GM18499 (cell line): ENCODE data around the gene RFX3.
A peak's percentile ranks its signal among the peaks of the same experiment; 100 is the strongest.

Experiments
- ATAC-seq: cut with Tn5 transposase; IDR thresholded peaks from one replicate; pipeline ENCODE4 v1.9.1; 2021; ENCODE audit warnings: moderate number of reproducible peaks; ENCODE audit not compliant: insufficient read depth, unreplicated experiment

Gene RFX3

DNA sequence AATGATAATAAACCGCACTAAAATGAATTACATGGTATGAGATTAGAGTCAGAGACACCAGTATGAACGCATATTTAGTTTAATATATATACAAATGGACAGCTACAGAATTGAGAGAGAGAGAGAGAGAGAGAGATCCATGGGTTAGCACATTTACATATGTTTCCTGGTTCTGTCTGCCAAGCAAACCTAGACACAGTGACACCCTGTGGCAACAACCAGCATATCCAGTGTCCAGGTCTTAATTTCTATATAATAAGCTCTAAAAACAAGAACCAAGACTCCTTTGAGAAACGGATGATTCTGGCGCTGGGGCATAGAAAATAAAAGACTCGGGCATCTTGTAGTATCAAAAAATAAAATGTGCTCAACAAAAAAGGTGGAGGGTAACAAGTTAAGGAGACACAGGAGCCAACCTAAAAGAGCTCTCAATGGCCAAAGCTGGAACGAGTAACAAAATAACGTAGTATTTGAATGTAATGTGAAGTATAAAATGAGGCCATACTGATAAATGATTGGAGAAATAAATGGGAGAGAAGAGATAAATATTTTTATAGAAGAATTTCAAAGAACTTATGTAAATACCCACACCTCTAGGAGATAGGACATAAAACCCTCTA is 84.5 kb downstream of the RFX3 start:
- ATAC-seq, result peak; percentile 73

DNA sequence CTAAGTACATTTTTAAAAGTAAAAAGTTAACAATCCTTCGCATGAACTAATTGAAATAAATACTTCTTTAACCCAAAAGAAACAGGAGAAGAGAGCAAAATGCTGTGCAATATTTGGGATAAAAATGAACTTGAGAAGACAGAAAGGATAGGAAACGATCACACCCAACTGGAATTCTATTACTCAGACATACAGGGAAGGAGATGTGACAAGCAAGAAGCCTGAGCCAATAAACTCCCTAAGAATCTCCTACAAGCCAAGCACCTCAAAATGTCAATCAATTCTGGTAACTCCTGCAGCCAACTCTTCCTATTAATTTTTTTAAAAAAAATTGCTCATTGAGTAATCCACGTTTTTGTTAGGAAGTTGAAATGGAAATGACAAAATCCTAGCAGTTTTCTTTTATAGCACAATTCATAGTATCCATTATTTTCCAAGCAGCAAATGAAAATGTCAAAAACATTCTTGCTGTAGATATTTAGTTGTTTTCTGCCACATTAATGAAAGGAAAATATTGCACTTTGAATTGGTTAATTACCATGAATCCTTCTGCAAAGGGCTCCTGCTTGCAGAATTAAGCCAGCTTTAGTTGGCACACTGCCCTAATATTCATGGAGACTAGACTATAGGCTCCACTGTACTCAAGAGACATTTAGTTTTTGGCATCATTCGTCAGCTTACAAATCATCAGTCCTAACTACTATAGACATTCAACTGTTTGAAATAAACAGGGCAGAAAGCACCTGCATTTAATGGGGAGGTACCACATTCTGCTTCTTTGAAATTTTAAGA is 89.0 kb downstream of the RFX3 start:
- no peak for ATAC-seq

DNA sequence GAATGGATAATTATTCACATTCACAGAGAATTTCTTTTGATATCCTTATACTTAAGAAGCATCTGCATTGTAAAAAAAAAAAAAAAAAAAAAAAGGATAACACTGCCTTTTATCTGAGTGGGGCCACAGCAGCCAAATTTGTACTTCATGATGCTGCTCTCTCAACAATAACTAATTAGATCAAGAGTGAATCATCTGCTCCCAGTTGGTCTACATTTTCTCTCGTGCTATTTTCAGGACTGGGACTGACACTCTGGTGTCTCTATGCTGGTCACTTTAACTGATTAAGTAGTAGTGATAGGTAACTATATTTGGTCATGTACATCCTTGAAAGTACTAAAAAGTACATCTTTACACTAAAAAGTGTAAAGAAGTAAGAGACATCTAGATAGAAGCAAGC is 90.1 kb downstream of the RFX3 start:
- no peak for ATAC-seq

DNA sequence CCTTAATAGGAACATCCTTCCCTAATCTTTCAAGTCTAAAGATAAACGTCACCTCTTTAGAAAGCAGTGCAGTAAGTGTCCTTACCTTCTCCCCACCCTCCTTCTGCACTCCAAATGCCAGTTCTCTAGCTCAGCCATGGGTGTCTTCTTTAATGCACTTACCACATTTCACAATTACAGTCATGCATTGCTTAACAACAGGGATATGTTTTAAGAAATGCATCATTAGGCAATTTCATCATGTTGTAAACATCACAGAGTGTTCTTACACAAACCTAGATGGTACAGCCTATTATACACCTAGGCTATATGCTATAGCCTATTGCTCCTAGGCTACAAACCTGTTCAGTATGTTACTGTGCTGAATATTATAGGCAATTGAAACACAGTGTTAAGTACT is 91.2 kb downstream of the RFX3 start:
- ATAC-seq, result no peak

DNA sequence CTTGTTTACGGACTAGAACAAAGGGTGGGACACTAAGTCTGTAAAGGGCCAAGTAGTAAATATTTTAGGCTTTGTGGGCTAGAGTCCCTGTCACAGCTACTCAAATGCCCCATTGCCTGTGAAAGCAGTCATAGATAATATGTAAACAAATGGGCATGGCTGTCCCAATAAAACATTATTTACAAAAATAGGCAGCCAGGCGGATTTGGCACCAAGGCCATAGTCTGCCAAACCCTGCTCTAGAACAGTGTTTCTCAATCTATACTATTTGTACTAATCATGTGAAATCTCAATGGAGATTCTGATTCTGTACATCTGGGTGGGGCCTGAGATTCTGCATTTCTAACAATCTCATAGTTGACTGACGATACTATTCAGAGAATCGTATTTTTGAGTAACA is 92.0 kb downstream of the RFX3 start:
- no peak for ATAC-seq

DNA sequence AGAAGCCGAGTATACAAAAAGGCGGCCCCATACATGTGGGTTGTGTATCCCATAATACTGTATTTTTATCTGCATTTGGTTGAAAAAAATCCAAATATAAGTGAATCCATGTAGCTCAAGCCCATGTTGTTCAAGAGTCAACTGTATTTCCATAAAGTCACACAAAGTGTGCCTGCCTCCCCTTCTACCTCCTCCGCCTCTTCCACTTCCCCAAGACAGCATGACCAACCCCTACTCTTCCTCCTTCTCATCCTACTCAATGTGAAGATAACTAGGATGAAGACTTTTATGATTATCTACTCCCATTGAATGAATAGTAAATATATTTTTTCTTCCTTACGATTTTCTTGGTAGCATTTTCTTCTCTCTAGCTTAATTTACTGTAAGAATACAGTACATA is 92.7 kb downstream of the RFX3 start:
- ATAC-seq, result no peak

DNA sequence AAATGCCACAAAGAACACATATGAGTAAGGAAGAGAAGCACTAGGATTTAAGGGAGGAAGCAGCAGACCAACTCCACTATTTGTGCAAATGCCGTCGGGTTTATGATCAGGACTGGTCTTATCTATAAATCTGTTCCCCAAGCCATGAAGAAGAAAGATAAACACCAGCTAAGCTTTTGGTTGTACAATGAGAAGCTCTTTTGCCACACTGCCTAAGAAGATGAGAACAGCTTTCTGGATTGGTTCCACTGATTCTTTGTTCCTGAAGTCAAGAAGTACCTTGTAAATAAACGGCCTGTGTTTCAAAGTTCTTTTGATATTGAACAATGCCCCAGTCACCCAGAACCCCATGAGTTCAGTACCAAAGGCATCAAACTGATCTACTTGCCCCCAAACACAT is 93.9 kb downstream of the RFX3 start:
- ATAC-seq, result no peak

DNA sequence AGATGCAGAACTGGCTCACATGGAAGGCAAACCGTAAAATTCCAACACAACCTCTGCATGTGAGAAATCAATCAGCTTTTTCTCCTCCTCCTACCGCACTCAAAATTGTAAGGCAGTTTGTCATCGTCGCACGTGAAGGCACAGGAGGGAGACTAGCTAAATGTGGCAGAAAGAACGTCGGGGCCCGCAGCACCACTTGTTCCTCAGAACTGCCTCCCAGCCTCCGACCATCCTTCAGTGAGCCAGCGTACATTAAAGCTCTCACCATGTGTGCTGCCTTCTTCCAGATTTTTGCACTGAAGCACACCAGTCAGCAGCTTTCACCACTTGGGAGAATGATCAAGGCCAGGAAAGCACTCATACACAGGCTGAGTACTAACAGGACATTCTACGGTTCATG is 105.9 kb downstream of the RFX3 start:
- no peak for ATAC-seq

DNA sequence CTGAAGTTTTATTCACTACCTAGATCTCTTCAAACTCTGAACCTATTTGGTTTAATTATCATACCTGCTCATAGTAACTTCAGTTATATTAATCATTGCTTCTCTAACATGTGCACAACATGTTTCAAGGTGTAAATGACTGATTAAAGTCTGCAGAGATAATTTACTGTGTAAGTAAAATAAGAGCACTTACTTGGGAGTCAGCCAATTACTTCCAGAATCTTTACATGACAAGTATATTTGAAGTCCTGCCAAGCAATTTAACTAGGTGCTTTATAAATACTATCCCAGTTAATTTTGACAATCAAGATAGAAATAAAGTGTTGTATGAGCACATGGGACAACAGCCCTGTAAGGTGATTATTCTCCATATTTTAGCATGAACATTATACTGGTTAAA is 109.9 kb downstream of the RFX3 start:
- no peak for ATAC-seq

DNA sequence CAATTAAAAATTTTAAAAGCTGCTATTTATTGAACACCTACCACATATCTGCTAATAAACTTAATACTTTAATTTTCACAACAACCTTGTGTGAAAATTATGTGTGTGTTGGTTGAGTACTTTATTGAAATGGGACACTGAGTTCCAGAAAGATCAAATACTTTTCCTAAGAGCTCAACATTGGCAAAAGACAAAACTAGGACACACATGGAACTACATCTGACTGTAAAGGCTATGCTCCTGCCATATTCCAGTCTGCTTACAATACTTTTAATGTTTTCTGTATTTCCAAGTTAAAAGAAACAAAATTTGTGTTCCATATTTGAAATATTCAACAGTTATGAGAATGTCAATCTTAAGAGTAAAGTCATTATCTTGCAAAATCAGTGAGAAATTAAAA is 111.8 kb downstream of the RFX3 start:
- no peak for ATAC-seq

DNA sequence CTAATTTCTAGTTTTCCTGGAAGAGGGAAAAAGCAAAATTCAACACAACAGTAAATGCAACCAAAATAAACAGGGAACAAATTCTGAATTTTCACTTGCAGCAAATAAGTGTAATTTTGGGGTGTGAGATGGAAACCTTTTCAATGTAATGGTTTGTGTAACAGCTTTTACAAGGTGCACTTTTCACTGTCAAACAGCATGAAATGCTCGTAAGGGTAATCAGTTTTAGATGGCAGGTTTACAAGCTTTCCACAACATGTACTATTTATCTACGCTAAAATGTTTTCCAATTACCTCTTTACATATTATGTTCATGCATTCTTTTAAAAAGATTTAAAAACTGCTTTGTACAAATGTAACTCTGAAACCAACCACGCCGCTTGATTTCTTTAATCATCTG is 115.3 kb downstream of the RFX3 start:
- no peak for ATAC-seq

DNA sequence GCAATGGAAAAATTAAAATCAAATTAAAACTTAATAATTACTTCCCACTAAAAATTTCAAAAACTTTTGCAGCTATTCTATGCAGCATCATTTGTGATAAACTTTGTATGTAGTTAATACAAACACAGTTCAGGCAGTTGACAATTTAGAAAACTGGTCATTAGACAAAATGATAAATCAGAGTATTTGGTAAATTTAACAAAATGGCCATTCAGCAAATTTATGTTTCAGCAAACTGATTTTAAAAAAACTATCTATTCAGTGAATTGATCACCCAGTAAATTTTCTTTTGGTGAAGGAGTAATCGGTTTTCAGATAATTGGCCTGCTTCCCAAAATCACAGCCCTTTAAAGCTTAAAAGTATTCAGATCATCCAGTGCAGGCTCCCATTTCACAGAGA is 116.3 kb downstream of the RFX3 start:
- no peak for ATAC-seq

DNA sequence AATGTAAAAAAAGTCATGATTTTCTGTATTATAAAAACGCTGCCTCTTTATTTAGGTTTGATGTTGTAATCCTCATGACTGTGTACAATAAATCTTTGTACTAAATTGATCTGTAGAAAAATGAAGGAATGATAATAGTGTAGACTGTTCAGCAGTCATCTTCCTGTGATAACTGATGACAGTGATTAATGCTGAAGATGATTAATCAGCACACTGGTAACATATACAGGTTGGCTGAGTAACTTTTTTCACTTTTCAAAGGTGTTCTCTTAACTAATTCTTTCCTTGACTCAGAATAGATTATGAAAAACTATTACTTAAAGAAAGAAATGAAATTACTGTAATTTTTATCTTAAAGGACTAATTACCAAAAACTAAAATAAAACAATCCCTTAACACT is 122.5 kb downstream of the RFX3 start:
- ATAC-seq, result no peak

DNA sequence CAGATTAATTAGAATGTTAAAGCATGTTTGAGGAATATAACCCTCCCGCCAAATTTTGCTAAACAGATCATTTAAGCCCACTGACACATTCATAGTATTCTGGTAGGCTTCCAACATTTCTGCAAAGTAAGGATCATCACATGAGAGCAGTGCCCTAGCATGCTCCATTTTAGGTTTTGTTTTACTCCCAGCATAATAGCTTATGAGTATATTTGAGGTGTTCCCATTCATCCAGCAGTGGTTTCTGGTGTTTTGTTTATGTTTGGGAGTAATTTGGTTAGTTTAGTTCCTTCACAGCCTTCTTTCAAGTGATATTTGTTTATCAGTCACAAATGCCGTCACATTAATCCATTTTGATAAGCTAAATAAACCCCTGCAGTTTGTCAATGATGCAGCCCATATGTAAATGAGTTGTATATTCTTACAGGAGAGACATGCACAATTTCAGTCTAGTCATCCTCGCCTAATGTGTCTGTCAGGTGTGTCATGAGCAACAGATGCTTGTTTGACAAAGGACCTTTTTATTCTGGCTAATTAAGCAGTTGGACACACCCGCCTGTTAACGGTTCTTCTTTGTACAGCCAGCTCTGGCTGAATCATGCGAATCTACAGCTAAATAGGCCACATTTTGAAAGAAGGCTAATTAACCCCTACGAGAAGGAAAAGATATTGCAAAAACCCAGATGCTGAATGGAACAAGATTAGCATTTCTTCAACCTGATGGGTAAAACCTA is 124.4 kb downstream of the RFX3 start:
- no peak for ATAC-seq

DNA sequence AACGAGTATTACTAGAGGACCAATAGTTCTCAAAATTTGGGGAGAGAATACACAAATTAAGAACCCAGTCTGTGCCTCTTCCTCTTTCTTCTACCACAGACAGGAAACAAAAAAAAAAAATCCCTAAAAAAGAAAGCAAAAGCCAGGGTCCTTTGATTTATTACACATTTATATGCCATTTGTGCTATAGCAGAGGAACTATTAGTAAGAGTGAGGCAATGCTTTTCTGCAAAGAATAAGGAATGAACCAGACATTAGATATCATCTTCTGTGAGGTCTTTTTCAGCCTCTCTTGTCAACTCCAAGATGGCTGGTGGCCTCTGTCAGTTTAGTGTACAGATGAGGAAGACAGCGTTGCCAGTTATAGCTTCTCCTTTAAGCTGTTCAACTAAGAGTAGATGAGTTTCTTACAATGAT is 127.6 kb downstream of the RFX3 start:
- ATAC-seq, result no peak

DNA sequence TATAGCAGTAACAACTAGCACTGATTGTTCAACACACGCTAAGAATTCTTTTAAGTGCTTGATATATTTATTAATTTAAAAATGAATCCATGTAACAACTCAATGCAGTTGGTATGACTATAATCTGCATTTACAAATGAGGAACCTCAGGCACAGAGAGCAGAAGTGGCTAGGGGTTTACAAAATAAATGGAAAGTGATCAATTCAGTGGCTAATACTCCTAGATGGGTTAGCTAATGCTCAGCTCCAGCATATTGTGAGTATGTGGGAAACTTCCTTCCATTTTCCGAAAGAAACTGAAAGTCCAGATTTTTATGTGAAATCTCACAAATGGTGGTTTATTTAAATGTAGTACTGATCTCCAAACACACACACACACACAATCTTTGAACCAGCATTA is 128.0 kb downstream of the RFX3 start:
- no peak for ATAC-seq

DNA sequence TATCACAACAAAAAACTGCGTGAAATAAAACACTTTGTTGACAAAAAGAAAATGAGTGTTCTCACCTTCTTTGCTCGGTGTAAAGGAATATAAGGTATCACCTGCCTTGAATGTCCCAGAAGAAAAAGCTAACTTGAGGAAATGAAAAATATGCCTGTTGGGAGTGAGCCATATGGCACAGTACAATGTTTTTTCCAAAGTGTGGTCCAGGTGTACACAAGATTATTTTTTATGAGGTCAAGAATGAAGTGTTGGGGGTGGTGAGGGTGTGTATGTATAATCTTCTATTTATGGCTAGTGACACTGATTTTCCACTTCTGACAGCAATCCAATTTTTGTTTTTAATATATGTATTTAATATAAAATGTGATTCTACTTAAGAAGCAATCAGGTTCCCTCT is 134.4 kb downstream of the RFX3 start:
- no peak for ATAC-seq

DNA sequence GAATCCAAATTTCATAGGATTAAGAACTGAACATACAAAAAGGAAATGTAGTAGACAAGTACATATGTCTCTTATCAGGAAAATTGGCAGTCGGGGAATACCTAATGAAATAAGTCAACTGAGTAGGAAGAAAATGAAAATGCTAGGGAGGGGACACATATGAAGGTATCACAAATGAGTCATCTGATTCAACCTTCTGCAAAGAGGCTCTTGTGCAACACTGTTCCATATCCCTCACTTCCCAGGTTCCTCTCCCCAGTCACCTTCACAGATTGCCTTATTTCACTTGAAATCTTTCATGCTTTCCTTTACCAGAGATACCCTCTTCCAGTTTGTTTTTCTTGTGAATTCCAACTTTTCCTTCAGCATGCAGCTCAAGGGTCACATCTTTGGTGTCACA is 139.0 kb downstream of the RFX3 start:
- ATAC-seq, result no peak

DNA sequence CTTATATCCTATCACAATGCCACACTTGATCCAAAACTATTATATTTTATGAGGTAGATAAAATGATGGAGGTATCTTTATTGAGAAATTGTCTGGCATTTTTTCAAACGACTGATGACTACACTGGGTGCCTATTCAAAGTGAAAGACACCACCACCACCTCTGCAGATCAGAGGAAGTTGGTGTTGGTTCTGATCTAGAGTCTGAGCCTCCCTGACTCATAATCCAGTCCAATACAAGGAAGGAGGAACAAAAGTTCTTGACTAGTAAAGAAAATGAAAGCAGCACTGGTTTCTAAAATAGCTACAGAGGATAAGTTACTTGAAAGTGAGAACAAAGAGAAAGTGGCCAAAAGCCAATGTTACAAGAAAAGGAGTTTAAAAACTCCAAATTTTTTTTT is 139.9 kb downstream of the RFX3 start:
- peak; percentile 94 for ATAC-seq

DNA sequence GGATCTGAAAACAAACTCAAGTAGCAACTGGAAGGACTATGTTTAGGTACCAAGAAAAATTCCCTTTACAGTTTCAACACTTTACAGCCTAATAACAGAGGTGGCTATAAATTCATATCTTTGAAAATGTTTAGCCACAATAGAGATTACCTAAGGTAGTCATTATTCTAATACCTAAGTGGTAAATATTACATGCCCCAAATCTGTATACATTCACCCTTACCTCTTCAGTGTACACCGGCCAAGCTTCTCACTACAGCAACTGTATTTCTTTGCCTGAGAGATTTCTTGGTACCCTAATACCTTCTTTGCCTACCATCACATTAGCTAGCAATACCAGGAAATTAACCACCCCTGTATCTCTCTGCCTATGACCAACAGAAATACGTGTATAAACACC is 154.0 kb downstream of the RFX3 start:
- no peak for ATAC-seq

DNA sequence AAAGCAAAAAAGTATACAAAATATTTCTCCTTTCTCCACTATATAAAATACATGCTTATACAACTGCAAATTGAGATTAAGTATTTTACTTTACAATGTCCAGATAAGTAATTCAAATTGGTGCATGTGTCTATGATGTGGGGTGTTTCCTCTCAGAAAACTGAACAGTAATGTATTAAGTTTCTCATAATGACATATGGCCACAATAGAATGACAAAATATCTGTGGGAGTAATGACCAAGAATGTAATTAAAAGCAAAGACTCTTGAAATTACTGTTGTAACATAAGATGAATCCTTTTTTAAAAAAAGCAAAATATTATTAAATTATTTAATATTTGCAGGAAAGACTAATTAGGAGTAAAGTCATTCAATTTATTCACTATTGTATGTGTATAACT is 155.1 kb downstream of the RFX3 start:
- no peak for ATAC-seq

DNA sequence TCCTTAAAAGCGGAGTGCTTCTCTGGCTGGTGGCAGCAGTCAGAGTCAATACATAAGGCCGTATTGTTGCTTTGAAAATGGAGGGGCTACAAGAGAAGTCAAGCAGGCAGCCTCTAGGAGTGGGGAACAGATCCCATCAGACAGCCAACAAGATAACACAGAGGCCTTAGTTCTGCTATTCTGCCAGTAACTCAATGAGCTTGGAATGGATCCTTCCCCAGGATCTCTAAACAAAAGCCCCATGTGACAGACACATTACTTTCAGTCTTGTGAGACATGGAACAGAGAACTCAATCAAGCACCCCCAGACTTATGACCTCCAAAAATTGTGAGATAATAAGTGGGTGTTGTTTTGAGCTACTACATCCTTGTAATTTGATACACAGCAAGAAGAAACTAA is 158.6 kb downstream of the RFX3 start:
- no peak for ATAC-seq
